NCI-H1048 (cell line): ENCODE results near the gene FRS3.

ENCODE experiments used
- DNase-seq: peaks from one replicate; lab custom pipeline; 2025; lab: John Stamatoyannopoulos, UW

FRS3 gene

DNA sequence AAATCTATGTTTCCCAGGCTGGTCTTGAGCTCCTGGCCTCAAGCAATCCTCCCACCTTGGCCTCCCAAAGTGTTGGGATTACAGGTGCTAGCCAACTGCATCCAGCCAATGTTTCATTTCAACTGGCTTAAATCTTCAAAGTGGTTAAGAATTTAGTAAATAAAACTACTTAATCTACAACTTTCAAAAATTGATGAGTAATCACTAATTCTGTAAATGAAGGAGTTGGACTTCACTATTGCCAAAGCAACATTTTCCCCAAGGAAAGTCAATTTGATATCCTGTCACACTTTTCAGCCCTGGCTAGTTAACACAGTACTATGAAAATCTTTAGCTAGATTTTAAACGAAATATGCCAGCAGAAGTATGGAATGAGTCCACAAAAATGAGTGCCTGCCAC lies 11.6 kb upstream of the FRS3 start:
- DNase-seq, result no peak

DNA sequence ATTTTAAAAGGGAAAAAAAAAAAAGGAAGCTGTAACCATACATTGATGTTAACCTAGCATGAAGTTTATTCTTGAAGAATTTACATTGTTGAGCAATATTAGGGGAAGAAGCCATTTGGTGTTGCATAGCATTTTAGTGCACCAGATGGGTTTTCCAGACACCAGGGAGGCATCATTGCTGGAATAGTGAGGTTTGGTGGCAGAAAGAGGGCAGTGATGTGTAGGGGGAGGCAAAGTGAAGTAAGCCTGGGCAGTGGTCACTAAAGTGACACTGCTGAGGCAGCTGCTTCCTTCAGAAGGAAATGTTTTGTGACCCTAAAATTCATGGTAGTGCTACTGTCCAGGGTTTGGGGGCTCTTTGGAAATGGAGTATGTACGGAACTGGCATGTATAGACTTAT lies 10.3 kb upstream of the FRS3 start:
- no peak for DNase-seq

DNA sequence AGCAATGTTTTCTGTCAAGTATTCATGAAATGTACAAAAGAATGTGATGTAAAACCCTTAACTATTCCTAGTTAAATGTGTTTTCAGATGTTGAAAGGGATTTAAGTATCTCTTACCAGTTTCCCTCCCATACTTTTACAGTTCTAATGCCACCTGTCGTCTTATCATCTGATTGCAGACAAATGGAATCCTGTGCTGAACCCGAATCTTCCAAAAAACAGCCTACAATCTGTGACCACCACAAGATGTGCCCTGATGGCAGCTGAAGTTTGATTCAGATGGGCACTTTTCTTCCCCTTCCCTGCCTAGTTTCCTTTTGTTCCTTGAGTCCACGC lies 9.7 kb upstream of the FRS3 start:
- DNase-seq, result no peak

DNA sequence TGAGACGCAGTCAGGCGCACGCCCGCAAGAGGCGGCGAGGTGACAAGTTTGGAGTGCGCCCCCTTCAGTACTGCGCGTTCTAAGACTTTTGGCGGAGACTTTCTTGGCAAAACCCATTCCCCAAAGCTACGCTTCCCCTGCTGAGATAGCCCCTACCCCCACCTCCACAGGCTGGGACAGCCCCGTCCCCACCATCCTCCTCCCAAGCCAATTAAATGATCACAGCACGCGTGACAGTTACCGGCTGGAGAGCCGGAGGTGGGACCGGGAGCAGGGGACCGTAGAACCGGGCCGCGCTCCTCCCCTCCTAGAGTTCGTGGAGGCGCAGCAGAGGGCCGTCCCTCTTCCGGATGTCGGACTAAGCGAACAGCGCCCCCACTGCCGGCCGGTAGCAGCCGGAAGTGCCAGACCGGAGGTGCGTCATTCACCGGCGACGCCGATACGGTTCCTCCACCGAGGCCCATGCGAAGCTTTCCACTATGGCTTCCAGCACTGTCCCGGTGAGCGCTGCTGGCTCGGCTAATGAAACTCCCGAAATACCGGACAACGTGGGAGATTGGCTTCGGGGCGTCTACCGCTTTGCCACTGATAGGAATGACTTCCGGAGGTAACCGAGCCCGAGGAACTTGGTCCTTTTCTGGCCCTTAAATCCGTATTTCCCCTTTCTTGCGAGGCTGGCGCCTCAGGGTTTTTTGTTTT lies 7.7 kb upstream of the FRS3 start, which contains the start of gene TOMM6:
TOMM6 (plus strand) TSS at position 476 of the 699 bp plus-strand sequence; CDS start at position 480, 4 bp downstream.
- DNase-seq, result peak; percentile 87

DNA sequence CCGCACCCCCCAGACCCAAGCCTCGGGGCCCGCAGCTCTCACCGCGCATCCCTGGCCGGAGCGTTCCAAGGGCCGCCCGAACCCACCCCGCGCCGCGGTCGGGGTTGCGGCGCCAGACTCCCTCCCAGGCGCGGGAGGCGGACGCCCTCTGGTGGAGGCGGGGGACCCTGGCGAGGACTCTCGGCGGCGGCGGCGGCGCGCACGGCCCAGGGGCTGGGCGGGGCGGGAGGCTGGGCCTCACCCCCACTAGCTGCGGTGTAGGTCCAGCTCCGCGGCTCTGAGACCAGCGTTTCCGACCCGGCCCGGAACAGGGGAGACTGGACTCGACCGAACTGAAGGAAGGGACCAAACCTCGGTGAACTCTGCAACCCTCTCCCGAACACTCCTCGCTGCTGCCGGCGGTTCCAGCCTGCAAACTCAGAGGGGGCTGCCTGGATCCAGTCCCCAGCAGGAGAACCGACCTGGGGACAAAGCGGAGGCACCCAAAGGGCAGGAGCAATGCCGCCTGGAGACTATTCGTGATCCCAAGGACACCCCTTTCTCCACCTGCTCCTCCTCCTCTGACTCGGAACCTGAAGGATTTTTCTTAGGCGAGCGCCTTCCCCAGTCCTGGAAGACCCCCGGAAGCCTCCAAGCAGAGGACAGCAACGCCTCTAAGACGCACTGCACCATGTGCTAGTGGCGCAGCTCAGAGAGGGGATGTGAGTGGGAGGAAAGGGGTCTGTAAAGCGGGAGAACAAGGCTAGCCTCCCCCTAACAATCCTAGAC lies 6.9 kb upstream of the FRS3 start:
- peak; percentile 47 for DNase-seq

DNA sequence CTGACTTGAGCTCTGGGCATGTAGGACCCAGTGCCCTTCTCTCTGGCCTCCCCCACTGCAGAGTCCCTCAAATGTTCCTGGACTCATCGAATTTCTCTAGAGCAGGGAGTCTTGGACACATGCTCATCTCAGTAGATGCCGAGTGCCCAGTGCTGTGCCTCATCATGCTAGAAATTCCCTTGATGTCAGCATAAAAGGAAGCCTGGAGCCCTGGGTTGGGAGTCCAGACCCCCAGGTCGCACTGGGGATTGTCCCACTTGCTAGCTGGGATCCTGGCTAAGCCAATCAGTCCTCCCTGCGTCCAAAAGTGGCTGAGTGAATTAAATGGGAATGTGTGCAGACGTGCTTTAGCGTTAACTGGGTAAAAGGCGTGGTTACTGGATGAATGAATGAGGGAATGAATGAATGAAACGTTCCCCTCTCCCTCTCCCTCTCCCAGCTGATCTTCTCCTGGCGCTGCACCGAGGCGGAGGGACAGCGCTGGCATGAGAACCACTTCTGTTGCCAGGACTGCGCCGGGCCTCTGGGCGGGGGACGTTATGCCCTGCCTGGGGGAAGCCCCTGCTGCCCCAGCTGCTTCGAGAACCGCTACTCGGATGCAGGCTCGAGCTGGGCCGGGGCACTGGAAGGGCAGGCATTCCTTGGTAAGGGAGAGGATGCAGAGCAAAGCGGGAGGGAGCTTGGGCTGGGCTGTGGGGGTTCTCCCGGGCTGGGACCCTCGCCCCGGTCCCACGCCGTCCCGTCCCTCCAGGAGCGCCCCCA lies 6.2 kb upstream of the FRS3 start:
- DNase-seq, result no peak

DNA sequence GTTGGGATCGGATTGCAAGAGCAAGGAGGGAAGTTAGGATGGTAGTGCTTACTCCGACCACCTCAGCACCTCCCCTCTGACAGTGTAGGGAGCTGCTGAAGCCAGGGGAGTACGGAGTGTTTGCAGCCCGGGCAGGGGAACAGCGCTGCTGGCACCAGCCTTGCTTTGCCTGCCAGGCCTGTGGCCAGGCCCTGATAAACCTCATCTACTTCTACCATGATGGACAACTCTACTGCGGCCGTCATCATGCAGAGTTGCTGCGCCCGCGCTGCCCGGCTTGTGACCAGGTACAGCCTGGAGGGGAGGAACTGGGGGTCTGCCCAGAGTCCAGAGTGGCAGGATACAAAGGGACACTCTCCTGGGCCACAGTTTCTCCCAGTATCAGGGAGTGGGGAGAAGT lies 5.6 kb upstream of the FRS3 start:
- no peak for DNase-seq

DNA sequence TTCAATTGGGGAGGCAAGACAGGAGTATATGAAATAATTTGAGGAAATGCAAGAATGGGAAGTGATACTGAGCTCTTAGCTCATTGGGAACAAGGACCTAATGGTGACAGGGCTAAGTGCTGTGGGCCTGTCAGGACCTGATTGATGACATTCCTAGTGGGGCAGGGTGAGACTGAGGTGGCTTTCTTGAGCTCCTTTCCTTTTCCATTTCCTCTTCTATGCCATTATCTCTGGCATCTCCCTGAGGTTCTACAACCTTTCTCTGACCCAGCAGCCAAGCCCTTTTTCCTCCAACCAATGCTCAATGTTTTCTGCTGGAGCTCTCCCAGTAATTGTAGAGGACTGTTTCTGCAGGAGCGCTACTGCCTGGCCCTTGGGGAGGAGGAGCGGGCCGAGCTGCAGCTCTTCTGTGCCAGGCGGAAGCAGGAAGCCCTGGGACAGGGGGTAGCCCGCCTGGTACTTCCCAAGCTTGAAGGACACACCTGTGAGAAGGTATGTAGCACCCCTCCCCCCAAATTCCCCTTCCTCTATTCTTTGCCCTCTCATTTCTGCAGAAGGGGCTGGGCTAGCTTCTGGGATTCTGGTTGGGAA lies 5.0 kb upstream of the FRS3 start:
- DNase-seq, result no peak

DNA sequence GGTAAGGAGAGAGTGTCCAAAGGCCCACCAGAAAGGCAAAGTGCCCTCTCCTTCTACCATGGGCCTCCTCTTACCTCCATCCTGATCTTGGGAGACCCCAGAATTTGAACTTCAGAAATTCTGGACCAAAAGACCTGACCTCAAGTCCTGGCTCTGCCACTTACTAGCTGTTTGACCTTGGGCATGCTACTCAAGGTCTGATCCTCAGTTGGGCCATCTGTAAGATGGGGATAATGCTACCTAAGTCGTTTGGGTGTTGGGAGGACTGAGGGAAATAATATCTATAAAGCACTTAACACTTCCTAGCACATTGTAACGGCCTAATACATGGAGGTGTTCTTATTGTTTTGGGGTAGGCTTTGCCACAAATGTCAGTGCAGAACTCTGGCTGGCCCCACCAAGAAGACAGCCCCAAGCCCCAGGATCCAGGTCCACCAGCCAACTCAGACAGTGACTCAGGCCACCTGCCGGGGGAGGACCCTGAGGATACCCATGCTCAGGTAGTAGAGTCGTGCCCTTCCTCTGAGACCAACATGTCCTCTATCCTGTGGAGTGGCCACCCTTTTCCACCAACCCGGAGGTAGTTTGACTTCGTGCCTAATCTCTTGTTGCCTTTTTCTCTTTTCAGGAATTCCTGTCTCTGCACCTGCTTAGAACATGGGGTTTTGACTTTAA lies 3.5 kb upstream of the FRS3 start:
- no peak for DNase-seq

DNA sequence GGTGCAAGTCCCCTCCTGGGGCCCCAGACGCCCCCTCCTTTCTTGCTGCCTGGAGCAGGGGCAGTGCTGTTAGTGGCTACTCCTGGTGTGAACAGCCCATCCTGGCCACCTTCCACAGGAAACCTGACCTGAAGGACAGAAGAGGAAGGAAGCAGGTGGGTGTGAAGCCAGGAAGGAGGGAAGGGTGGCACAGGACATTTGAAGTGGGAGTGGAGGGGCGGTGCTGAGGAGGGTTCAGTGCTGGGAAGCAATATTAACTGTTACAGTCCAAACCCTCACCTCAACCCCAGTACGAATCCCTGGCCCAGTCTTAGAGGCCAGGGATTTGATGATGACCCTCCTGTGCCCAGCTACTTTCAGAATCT lies 1.6 kb upstream of the FRS3 start:
- DNase-seq, result no peak

DNA sequence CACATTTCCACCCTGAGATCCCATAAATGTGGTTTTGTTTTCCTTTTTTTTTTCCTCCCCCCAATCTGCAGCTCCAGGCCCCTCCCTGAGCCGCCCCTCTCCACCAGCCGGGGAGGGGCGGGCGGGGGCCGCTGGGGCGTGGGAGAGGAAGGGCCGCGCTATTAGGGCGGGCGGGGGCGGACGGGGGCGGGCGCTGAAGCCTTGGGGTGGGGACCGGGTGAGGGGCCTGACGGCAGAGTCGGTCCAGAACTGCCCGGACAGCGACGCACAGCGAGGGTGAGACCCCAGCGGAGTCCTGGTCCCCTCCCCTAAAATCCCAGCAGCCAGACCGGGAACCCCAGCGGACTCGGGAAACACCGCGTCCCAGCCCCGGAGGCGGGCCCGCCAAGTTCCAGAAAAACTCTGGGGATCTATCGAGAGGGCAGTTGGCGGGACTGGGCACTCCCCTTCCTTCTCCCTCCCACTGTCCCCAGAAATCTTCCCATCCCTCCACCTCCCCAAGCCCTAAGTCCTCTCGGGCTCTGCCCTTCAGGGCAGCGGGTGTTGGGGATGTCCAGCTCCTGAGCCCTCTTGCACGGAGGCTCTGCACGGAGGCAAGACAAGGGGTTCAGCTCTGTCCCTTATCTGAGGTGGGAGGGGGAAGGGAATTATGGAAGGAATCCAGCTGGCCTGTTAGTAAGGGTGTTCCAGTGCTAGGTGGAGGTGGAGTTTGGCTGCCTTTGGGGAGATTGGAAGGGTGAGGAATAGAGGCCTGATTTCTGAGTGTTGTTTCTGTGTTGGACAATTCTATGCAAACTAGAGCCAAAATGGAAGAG lies 1.1 kb upstream of the FRS3 start, which contains the start of gene PRICKLE4:
PRICKLE4 (plus strand) TSS at position 232 of the 815 bp plus-strand sequence. CDS start 2,692 bp downstream, outside the sequence.
- DNase-seq, result no peak

DNA sequence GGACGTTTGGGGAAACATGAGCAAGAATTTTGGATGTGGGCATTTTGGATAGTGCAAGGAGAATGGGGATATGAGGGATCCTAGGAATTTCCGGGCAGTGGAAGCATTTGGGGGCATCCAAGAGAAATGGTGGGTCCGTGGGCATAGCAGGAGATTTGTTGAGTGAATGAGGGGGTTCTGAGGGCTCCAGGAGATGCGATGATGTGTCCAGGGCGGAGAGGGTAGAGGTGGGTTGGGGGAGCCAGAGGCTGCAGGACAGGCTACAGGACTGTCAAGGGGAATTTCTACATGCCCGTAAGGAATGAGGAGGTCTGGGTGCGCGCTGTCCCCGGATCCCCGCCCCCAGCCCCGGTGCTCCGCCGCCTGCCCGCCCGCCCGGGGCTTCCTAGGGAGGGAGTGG lies 364 bp downstream of the FRS3 start:
- no peak for DNase-seq

DNA sequence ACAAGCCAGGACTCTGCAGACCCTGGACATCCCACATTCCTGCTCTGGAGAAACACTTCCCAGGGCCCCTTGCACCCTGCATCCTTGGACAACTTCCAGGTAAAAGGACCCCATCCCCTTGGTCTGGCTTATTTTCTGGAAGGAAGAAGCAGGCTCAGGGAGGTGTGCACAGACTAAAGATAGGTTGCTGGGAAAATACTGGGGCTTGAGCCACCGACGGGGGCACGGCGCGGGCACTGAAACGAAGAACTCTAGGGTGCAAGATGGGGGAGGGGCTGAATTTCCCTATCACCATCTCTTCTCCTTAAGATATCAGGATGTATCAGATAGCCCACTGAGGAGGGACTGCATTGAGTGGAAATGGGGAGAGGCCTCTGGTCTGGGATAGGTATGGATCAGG lies 805 bp downstream of the FRS3 start:
- no peak for DNase-seq

DNA sequence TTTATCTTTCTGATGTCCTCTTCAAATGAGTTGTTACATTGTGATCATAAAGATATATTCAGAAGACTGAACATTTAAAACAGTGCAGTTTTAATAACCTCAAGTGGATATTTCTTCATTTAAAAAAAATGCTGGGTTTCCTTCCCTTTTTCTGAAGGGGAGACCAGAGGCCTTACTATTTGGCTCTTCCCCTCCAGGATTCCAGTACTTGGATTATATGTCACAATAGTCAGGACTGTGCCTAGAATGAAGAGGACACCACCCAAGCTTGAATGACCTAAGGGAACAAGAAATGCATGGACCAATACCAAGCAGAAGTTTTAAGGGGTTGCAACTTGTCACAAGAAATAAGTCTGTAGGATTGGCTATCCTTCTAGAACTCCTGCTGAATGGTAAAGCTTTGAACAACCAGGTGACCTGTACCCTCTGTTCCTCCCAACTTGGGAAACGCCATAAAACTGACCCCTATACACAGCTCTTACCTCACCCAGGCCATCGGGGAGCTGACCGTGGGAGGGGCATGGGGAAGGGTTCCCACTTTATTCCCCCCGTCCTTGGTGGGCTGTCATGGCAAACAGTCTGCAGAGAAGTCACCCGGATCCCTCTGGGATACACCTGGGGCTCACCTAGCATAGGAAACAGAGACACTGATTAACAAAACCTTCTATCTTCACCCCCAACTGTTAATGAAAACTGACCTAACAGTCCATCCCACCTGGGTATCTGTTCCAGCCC lies 2.0 kb downstream of the FRS3 start:
- no peak for DNase-seq

DNA sequence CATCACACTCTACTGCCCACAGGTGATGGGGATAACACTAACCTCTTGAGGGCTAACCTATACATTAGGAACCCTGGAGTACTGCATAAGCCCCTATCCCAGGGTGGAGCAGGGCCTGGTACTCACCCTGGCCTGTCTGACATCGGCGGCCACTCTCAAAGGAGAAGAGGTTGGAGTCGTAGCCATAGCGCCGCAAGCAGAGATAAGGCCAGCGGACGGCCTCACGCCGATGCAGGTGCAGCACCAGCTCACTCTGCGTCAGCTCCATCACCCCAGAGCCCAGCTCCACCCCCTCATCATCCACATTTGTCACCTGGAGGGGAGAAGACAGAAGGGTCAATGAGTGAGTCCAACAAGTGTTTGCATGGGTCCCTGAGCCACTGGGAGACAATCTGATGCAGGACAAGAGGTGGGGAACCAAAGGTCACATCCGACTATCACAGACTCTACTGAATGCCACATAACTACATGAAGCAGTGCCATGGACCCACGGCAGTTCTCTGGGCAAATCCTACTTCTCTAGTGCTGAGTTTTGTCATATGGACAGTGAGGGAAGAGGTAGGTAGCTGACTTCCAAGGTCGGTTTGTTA lies 4.3 kb downstream of the FRS3 start:
- DNase-seq, result no peak

DNA sequence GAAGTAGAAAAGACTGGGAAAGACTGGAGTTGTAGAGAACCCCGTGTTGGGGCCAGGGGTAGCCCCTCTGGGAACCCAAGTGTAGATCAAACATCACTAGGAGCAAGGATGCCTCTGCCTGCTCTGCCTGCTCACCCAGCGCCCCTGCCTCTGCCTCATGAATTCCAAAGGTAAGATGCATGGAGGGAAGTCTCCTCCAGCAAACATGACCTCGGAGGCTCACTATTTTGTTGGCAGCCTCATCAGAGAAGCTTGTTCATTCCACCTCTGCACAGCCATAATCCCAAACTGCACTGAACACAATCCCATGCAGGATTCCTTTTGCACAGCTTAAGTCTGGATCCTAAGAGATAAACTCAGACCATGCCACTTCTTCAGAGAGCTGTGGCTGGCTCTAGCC lies 4.9 kb downstream of the FRS3 start:
- DNase-seq, result no peak

DNA sequence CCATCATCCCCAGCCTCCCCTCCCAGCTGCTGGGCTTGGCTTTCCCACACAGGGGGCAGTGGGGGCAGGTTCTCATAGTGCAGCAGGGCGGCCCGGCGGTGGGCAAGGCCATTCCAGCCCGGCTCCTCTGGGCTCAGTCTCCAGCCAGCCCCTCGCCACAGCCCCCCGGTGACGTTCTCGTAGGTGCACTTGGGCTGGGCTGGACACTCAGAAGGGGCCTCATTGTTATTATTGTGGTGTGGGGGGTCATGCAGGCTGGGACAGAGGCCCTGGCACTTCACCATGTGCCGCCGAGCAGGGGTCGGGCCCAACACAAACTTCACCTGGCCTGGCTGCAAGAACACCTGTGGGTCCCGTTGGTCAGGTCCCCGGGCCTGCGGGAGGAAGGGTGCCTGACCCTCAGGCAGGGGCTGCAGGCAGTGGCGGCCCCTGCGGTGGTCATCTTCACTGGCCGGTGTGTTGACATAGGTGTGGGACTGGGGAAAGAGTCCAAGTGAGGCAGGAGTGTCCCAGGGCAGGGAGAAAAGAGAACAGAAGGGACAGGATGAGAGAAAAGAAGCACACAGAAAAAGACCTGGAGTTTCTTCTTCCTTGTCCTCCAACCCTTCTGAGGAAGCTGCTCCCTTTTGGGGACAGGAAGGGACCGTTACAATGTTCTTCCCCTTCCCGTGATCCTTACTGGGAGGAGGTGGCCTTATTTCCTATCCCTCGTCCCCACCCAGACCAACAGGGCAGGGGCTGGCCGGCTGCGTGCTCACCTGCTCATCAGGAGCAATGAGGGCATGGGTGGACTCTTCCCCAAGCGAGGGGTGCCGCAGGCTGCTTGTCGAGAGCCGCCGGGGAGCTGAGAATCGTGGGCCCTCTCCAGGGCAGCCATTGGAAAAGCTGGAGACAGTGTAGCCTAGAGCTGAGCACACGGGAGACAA lies 8.4 kb downstream of the FRS3 start:
- DNase-seq, result no peak

DNA sequence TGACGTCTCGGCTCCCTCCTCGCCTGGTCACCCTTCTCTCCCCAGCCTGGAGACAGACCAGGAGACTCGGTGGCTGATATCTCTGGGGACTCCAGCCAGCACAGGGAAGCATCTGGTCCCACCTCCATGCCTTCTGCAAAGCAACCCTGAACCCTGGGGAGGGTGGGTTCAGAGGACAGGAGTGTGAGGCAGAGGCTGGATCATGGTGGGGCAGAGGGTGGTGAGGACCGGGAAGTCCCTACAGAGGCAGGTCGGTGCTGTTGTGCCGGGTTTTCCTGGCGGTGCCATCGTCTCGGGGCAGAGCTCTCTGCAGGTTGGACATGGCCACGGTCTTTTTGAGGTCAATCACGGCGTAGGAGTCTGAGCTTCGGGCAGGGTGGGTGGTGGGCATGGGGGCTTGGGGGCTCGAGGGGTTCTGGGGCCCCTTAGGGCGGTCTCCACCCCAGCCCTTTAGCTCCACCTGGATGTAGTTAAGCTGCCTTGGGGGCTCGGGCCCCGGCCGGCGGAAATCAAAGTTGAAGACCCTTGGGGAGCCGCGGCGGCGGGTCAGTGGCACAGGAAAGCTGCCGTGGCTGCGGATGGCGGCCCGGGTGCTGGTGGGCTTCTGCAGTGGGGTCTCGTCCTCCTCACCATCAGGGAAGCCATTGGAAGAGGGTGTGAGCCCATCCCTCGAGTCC lies 9.2 kb downstream of the FRS3 start:
- no peak for DNase-seq
